T-helper 2 cell treated with Interferon-gamma antibody and Interleukin-4, amounts not matched to agents 5 μg/mL and 100 μg/mL, for 36 hours (primary cell): ENCODE measurements around the gene SV2B.

Experiments
- DNase-seq: peaks from one replicate; pipeline ENCODE4 v3.0.0; 2021; ENCODE audit warnings: low spot score
- H3K27ac Mint-ChIP-seq: one replicate; pipeline ENCODE4 v1.8.0; 2021; ENCODE audit warnings: mild to moderate bottlenecking, mixed read lengths
- H3K27me3 Mint-ChIP-seq: one replicate; pipeline ENCODE4 v1.8.0; 2021; ENCODE audit warnings: low read depth, mixed read lengths
- H3K36me3 Mint-ChIP-seq: one replicate; pipeline ENCODE4 v1.8.0; 2021; ENCODE audit warnings: low read depth, mixed read lengths
- H3K4me1 Mint-ChIP-seq: one replicate; pipeline ENCODE4 v1.8.0; 2021; ENCODE audit warnings: low read depth, mixed read lengths
- H3K4me3 Mint-ChIP-seq: one replicate; pipeline ENCODE4 v1.8.0; 2022; ENCODE audit warnings: mild to moderate bottlenecking, moderate library complexity, mixed read lengths
- H3K9me3 Mint-ChIP-seq: one replicate; pipeline ENCODE4 v1.8.0; 2021; ENCODE audit warnings: mixed read lengths

The SV2B gene

GRCh38 chr15:91255670-91256192, 155.7 kb downstream of the SV2B start:
- Mint-ChIP-seq H3K27ac (no peak overlapping the region), H3K9me3 (no peaks in the 10 kb centered on the region), H3K4me1 (peaks cover 2% of the 10 kb centered on the region), H3K36me3 (no peaks in the 10 kb centered on the region), H3K4me3 (no peak overlapping the region), H3K27me3 (peaks cover 16% of the 10 kb centered on the region)
- no peak for DNase-seq

DNA sequence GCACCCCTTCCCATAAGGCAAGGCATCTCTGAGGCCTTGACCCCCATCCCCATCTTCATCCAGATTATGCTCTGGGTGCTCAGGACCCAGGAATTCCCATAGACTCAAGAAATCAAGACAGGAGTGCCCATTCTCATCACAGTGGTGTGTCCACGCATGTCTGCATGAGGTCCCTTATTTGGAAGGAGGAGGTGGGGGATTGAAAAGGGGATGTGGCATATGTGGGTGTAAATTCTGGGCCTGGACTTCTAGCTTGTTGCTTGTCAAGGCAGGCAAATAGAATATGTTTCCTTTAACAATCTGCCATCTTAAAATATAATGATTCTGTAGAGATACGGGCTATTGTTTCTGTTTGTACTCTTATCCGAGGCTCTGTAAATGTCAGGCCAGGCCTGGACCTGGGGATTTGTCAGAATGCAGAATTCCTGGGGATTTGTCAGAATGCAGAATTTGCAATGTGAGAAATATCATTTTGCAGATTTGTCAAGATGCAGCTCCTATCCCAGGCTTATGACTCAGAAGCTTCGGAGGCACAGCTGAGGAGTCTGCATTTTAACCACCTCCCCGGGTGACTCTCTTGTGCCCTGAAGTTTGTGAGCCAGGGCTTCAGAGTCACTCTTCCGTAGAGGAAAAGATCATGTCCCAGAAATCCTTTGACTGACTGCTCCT, 157.8 kb downstream of the SV2B start:
- Mint-ChIP-seq H3K27me3 (peaks cover 8% of the 10 kb centered on the region), H3K27ac (no peak overlapping the region), H3K4me3 (no peak overlapping the region), H3K9me3 (no peaks in the 10 kb centered on the region), H3K4me1 (peaks cover 2% of the 10 kb centered on the region), H3K36me3 (no peaks in the 10 kb centered on the region)
- DNase-seq = no peak

DNA sequence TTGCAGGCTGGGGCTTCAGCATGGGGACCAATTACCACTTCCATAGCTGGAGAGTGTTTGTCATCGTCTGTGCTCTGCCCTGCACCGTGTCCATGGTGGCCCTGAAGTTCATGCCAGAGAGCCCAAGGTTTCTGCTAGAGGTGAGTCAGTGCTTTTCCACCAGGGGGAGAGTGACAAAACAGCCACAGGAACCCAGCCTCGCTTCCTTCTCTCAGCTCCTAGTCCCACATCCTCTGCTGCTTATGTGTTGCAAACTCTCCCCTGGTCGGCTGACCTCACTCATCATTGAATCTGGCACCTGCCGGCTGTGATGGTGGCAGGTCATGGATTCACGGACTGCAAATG, 158.3 kb downstream of the SV2B start:
- DNase-seq = no peak
- H3K27ac Mint-ChIP-seq = no peak overlapping the region
- H3K36me3 Mint-ChIP-seq = no peaks in the 10 kb centered on the region
- no peak overlapping the region for H3K4me3 Mint-ChIP-seq
- H3K4me1 Mint-ChIP-seq = peaks cover 2% of the 10 kb centered on the region
- peaks cover 8% of the 10 kb centered on the region for H3K27me3 Mint-ChIP-seq
- H3K9me3 Mint-ChIP-seq = no peaks in the 10 kb centered on the region

GRCh38 chr15:91259077-91259476, 159.0 kb downstream of the SV2B start:
- Mint-ChIP-seq H3K36me3 (no peaks in the 10 kb centered on the region), H3K9me3 (no peaks in the 10 kb centered on the region), H3K4me3 (no peak overlapping the region), H3K27ac (no peak overlapping the region), H3K27me3 (peaks cover 8% of the 10 kb centered on the region), H3K4me1 (no peaks in the 10 kb centered on the region)
- DNase-seq = no peak

DNA sequence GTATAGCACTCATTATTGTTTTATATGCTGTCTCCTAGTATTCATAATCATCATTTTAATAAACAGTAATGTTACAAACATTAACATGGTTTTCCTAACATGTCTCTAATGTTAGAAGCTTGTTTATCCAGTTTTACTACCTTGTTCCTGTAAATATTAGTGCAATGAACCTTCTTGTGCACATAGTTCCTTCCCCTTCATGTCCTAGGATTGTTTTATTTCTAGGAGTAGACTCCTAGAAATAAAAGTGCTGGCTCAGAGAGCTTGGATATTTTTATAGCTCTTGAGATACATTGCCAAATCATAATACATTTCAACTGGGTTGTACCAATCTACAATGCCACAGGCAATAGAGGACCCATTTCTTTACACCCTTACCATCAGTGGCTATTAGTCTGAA, 161.3 kb downstream of the SV2B start:
- no peaks in the 10 kb centered on the region for H3K4me1 Mint-ChIP-seq
- no peak for DNase-seq
- H3K9me3 Mint-ChIP-seq = no peaks in the 10 kb centered on the region
- H3K27ac Mint-ChIP-seq = no peak overlapping the region
- H3K4me3 Mint-ChIP-seq = no peak overlapping the region
- no peaks in the 10 kb centered on the region for H3K36me3 Mint-ChIP-seq
- H3K27me3 Mint-ChIP-seq = peaks cover 9% of the 10 kb centered on the region

GRCh38 chr15:91263632-91264531, 163.8 kb downstream of the SV2B start:
- Mint-ChIP-seq H3K4me3 (no peak overlapping the region), H3K27ac (no peak overlapping the region), H3K36me3 (no peaks in the 10 kb centered on the region), H3K4me1 (no peaks in the 10 kb centered on the region), H3K27me3 (peaks cover 5% of the 10 kb centered on the region), H3K9me3 (no peaks in the 10 kb centered on the region)
- DNase-seq = no peak

- Mint-ChIP-seq H3K4me1 (no peaks in the 10 kb centered on the region), H3K36me3 (no peaks in the 10 kb centered on the region), H3K27ac (no peak overlapping the region), H3K27me3 (peaks cover 10% of the 10 kb centered on the region), H3K4me3 (no peak overlapping the region), H3K9me3 (no peaks in the 10 kb centered on the region)
- no peak for DNase-seq
Observed at GRCh38 chr15:91264651-91265351, 164.7 kb downstream of the SV2B start.

- DNase-seq = no peak
- Mint-ChIP-seq H3K4me3 (no peak overlapping the region), H3K36me3 (no peaks in the 10 kb centered on the region), H3K9me3 (no peaks in the 10 kb centered on the region), H3K27me3 (peaks cover 15% of the 10 kb centered on the region), H3K27ac (no peak overlapping the region), H3K4me1 (no peaks in the 10 kb centered on the region)
Observed at GRCh38 chr15:91265416-91265940, 165.4 kb downstream of the SV2B start.

- H3K4me3 Mint-ChIP-seq = no peak overlapping the region
- no peaks in the 10 kb centered on the region for H3K36me3 Mint-ChIP-seq
- no peak overlapping the region for H3K27ac Mint-ChIP-seq
- DNase-seq = no peak
- H3K27me3 Mint-ChIP-seq = peaks cover 22% of the 10 kb centered on the region
- peaks cover 2% of the 10 kb centered on the region for H3K4me1 Mint-ChIP-seq
- no peaks in the 10 kb centered on the region for H3K9me3 Mint-ChIP-seq
Observed at GRCh38 chr15:91268510-91268909, 168.5 kb downstream of the SV2B start.

GRCh38 chr15:91270747-91271146, 170.7 kb downstream of the SV2B start:
- no peak for DNase-seq
- Mint-ChIP-seq H3K4me1 (peaks cover 2% of the 10 kb centered on the region), H3K27me3 (peaks cover 27% of the 10 kb centered on the region), H3K4me3 (no peak overlapping the region), H3K9me3 (no peaks in the 10 kb centered on the region), H3K27ac (no peak overlapping the region), H3K36me3 (no peaks in the 10 kb centered on the region)

GRCh38 chr15:91271565-91272153, 171.6 kb downstream of the SV2B start:
- Mint-ChIP-seq H3K4me1 (peaks cover 2% of the 10 kb centered on the region), H3K9me3 (peaks cover 4% of the 10 kb centered on the region), H3K27me3 (peaks cover 29% of the 10 kb centered on the region), H3K27ac (no peak overlapping the region), H3K4me3 (peak overlapping the region; percentile 16), H3K36me3 (no peaks in the 10 kb centered on the region)
- peak; percentile 29 for DNase-seq

DNA sequence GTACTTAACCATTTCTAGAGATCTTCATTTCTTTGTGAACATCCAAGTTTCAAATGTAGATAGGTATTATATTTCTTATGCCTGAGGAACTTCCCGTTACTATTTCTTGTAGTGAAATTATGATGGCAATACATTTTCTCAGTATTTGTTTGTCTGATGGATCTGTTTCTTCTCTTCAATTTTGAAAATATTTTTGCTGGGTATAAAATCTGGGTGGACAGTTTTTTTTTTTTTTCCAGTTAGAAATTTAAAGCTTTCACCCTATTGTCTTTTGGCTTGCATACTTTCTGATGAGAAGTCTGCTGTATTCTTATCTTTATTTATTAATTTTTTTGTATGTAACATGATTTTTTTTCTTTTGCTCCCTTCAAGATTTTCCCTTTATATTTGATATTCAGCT, 175.8 kb downstream of the SV2B start:
- no peaks in the 10 kb centered on the region for H3K36me3 Mint-ChIP-seq
- H3K4me1 Mint-ChIP-seq = peaks cover 2% of the 10 kb centered on the region
- no peak for DNase-seq
- no peak overlapping the region for H3K27ac Mint-ChIP-seq
- H3K4me3 Mint-ChIP-seq = no peak overlapping the region
- peaks cover 20% of the 10 kb centered on the region for H3K27me3 Mint-ChIP-seq
- peaks cover 4% of the 10 kb centered on the region for H3K9me3 Mint-ChIP-seq

GRCh38 chr15:91278951-91279350, 178.9 kb downstream of the SV2B start:
- H3K36me3 Mint-ChIP-seq = no peaks in the 10 kb centered on the region
- H3K27ac Mint-ChIP-seq = no peak overlapping the region
- H3K4me3 Mint-ChIP-seq = no peak overlapping the region
- H3K27me3 Mint-ChIP-seq = peaks cover 18% of the 10 kb centered on the region
- H3K9me3 Mint-ChIP-seq = peaks cover 4% of the 10 kb centered on the region
- no peaks in the 10 kb centered on the region for H3K4me1 Mint-ChIP-seq
- DNase-seq = no peak
